GM18507 (cell line): ENCODE data around the gene C1QTNF12.

Experiments used
- DNase-seq: peaks from one replicate; pipeline ENCODE4 v3.0.0; 2011; ENCODE audit warnings: low read depth; ENCODE audit not compliant: insufficient read length; ENCODE audit errors: extremely low spot score
- FAIRE-seq: peaks from 2 replicates; lab custom pipeline; 2011; peaks lifted over from hg19 to GRCh38; lab: Jason Lieb, UNC

Gene C1QTNF12

GRCh38 chr1:1246577-1247340 lies at the start of gene C1QTNF12:
C1QTNF12 (minus strand) TSS chr1:1246722; CDS start chr1:1246690, 32 bp downstream.
- no peak for FAIRE-seq
- DNase-seq = no peak

- no peak for DNase-seq
- FAIRE-seq = no peak
Observed at GRCh38 chr1:1295154-1295923, 48.8 kb upstream of the C1QTNF12 start.

GRCh38 chr1:1294250-1294890 lies 47.8 kb upstream of the C1QTNF12 start:
- DNase-seq (no peak), FAIRE-seq (no peak)

- FAIRE-seq (no peak), DNase-seq (no peak)
Observed at GRCh38 chr1:1293263-1294249, 47.0 kb upstream of the C1QTNF12 start.

- FAIRE-seq (no peak), DNase-seq (no peak)
Observed at GRCh38 chr1:1292851-1293250, 46.3 kb upstream of the C1QTNF12 start.

GRCh38 chr1:1292442-1292779 lies 45.9 kb upstream of the C1QTNF12 start:
- no peak for FAIRE-seq
- no peak for DNase-seq

- FAIRE-seq (peak; percentile 91), DNase-seq (peak; percentile 77)
Observed at GRCh38 chr1:1291548-1292441, 45.3 kb upstream of the C1QTNF12 start.

- DNase-seq (no peak), FAIRE-seq (no peak)
Observed at GRCh38 chr1:1291023-1291528, 44.6 kb upstream of the C1QTNF12 start.

GRCh38 chr1:1290238-1290731 lies 43.8 kb upstream of the C1QTNF12 start:
- FAIRE-seq (peak; percentile 71), DNase-seq (peak; percentile 67)

GRCh38 chr1:1287288-1288110 lies 41.0 kb upstream of the C1QTNF12 start:
- DNase-seq (no peak), FAIRE-seq (no peak)

GRCh38 chr1:1286313-1287261 lies 40.1 kb upstream of the C1QTNF12 start:
- DNase-seq (no peak), FAIRE-seq (no peak)

- DNase-seq (no peak), FAIRE-seq (no peak)
Observed at GRCh38 chr1:1285611-1286311, 39.2 kb upstream of the C1QTNF12 start.

- no peak for FAIRE-seq
- DNase-seq = no peak
Observed at GRCh38 chr1:1285102-1285571, 38.6 kb upstream of the C1QTNF12 start.

- FAIRE-seq = no peak
- no peak for DNase-seq
Observed at GRCh38 chr1:1284221-1285101, 37.9 kb upstream of the C1QTNF12 start.

- FAIRE-seq (no peak), DNase-seq (no peak)
Observed at GRCh38 chr1:1283821-1284220, 37.3 kb upstream of the C1QTNF12 start.
